Pancreas (tissue), 10 donors: ENCODE measurements around the gene S100A16. TPM values are rescaled to one million over a fixed set of nuclear protein-coding genes. Genes with fewer than 3 reads are reported as not detected.

Experiments
- ATAC-seq, 4 donors: fragments of 200-7000 bp; cut with Tn5 transposase; one replicate each; pipeline versions ENCODE4 v1.8.0 to v1.9.1; 2020; ENCODE audit warnings: mild to moderate bottlenecking in 4 of 4, moderate library complexity in 4 of 4
- DNase-seq, 6 donors: peaks; one replicate each; pipeline ENCODE4 v3.0.0-alpha.2; 2020
- FAIRE-seq: peaks from 2 replicates; lab custom pipeline; 2012; peaks lifted over from hg19 to GRCh38; lab: Jason Lieb, UNC
- H3K27ac ChIP-seq, 4 donors: fragments of 200-600 bp; sonication (generic); 1 replicate in 3 of 4; 2 replicates in 1 of 4; pipeline versions ENCODE4 v1.5.0 to v1.8.0; 2020
- H3K27me3 ChIP-seq, 4 donors: fragments of 200-600 bp; one replicate each; pipeline ENCODE4 v1.8.0; 2021
- H3K36me3 ChIP-seq, 3 donors: fragments of 200-600 bp; sonication (generic) in 1 of 3; one replicate each; pipeline versions ENCODE4 v1.5.0 to v1.8.0; 2020 to 2021
- H3K4me1 ChIP-seq, 3 donors: fragments of 200-600 bp; one replicate each; pipeline ENCODE4 v1.8.0; 2021
- H3K4me3 ChIP-seq, 4 donors: fragments of 200-600 bp; sonication (generic) in 2 of 4; one replicate each; pipeline versions ENCODE4 v1.5.0 to v1.8.0; 2020 to 2021
- H3K9me3 ChIP-seq, 4 donors: fragments of 200-600 bp; one replicate each; pipeline ENCODE4 v1.8.0; 2021
- WGBS, 2 donors: extraction: QIAGEN DNeasy Blood & Tissue Kit; methylation state at CpG; one replicate each; pipeline ENCODE4 v1.1.7; 2013; 5-methylcytosine and 5-hydroxymethylcytosine counted together
- intact Hi-C, 3 donors: fragments of 100-400 bp; cut with DNase I; formaldehyde crosslinking; loops; one replicate each; pipeline versions ENCODE4 v1.11.1 to v1.14.2; 2022
- polyA plus RNA-seq, 2 donors: library from polyadenylated mRNA; stranded (reverse); fragments of 200-250 nt; gene quantifications; one replicate each; pipeline ENCODE4 v1.2.3, GENCODE V29; 2013
- total RNA-seq, 6 donors: library from RNA; stranded (reverse); fragmentation: NEBNext Ultra II Directional in 4 of 6; extraction: Animal tissue kit (Norgen Biotek cat#: 25700) in 4 of 6; gene quantifications; one replicate each; pipeline versions ENCODE4 v1.2.1 to v1.2.4, GENCODE V29; 2021 to 2023
- TF ChIP-seq, protein P1 (sequence below), 4 donors: fragments of 200-600 bp; sonication (generic) in 3 of 4; IDR thresholded peaks; one replicate each; pipeline versions ENCODE4 v1.5.0 to v1.8.0; 2021; ENCODE audit warnings: antibody characterized with exemption in 4 of 4
- donor health status: healthy with polysubstance abuse.
- donor health status: DM: no; HTN: no; CAD: no; lungs with moderate emphysema.
- donor health status: DM: no; HTN: no; CAD: no.
- donor health status: control.
- donor health status: control.
- donor health status: Bipolar disorder and iron deficiency.
- donor health status: DM: yes; HTN: yes; CAD: no.
- donor health status: DM: no; HTN: no; CAD: no.
- donor health status: DM: no; HTN: no; CAD: no.
- donor health status: DM: yes; HTN: yes; CAD: no.

S100A16 gene
- total and polyA plus RNA-seq, 8 donors: 8.1 to 43.9 (median 21.4) TPM

GRCh38 chr1:153567621-153568366 lies 45.1 kb downstream of the S100A16 start:
- intact Hi-C loops: no loop called here
- WGBS, 2 donors: 76 to 83% methylated on average over 22 of the region's 22 CpGs
- peaks cover 0 to 24% (median 0%) of the 10 kb centered on the region in 3 donors for H3K4me1 ChIP-seq
- DNase-seq: peak in 1 of 6 donors; percentile 21
- no peaks in the 10 kb centered on the region for H3K27me3 ChIP-seq
- FAIRE-seq: no peak
- no peaks in the 10 kb centered on the region for H3K36me3 ChIP-seq
- ATAC-seq: peak in 1 of 4 donors; percentile 3
- peak overlapping the region in 2 of 4 donors; percentile 90 for H3K27ac ChIP-seq
- TF ChIP-seq, protein P1, sequence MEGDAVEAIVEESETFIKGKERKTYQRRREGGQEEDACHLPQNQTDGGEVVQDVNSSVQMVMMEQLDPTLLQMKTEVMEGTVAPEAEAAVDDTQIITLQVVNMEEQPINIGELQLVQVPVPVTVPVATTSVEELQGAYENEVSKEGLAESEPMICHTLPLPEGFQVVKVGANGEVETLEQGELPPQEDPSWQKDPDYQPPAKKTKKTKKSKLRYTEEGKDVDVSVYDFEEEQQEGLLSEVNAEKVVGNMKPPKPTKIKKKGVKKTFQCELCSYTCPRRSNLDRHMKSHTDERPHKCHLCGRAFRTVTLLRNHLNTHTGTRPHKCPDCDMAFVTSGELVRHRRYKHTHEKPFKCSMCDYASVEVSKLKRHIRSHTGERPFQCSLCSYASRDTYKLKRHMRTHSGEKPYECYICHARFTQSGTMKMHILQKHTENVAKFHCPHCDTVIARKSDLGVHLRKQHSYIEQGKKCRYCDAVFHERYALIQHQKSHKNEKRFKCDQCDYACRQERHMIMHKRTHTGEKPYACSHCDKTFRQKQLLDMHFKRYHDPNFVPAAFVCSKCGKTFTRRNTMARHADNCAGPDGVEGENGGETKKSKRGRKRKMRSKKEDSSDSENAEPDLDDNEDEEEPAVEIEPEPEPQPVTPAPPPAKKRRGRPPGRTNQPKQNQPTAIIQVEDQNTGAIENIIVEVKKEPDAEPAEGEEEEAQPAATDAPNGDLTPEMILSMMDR (IDR thresholded peaks at IDR 0.05): no peak
- H3K4me3 ChIP-seq: peak overlapping the region in 2 of 4 donors; percentile 21 to 30
- H3K9me3 ChIP-seq: no peaks in the 10 kb centered on the region

GRCh38 chr1:153566414-153567371 lies 46.2 kb downstream of the S100A16 start:
- FAIRE-seq (no peak), ATAC-seq (peak; percentile 88 to 93 (median 90)), DNase-seq (peak; percentile 79 to 95 (median 88))
- H3K36me3 ChIP-seq: no peaks in the 10 kb centered on the region
- intact Hi-C loops: no loop called here
- no peak overlapping the region for H3K4me3 ChIP-seq
- 60 to 63% methylated on average over 16 of the region's 16 CpGs for WGBS, 2 donors
- H3K27me3 ChIP-seq: no peaks in the 10 kb centered on the region
- TF ChIP-seq, protein P1 (IDR thresholded peaks at IDR 0.05): no peak
- peaks cover 0 to 24% (median 0%) of the 10 kb centered on the region in 3 donors for H3K4me1 ChIP-seq
- no peaks in the 10 kb centered on the region for H3K9me3 ChIP-seq
- H3K27ac ChIP-seq: peak overlapping the region; percentile 62 to 90 (median 78)

- H3K36me3 ChIP-seq: no peaks in the 10 kb centered on the region
- H3K4me1 ChIP-seq: peaks cover 0 to 24% (median 0%) of the 10 kb centered on the region in 3 donors
- H3K27me3 ChIP-seq: no peaks in the 10 kb centered on the region
- no peak within 1 kb of the TSS for H3K4me3 ChIP-seq
- no peaks in the 10 kb centered on the region for H3K9me3 ChIP-seq
- intact Hi-C loops: no loop called here
- WGBS, 2 donors: 65 to 73% methylated on average over 8 of the region's 8 CpGs
- peak within 1 kb of the TSS; percentile 62 to 90 (median 78) for H3K27ac ChIP-seq
- DNase-seq: peak in 3 of 6 donors; percentile 34 to 64 (median 41)
- FAIRE-seq: no peak
- peak; percentile 15 to 52 (median 24) for ATAC-seq
- TF ChIP-seq, protein P1 (IDR thresholded peaks at IDR 0.05): no peak
Observed at GRCh38 chr1:153565529-153566374, 47.2 kb downstream of the S100A16 start, which contains the start of gene S100A2. Gene S100A2 (minus strand): TSS chr1:153565844. CDS start chr1:153563877, 1,967 bp downstream.

GRCh38 chr1:153563991-153564390 lies 48.9 kb downstream of the S100A16 start:
- intact Hi-C loops: loop anchor here in 1 of 3 donors (5.0 kb wide), 1 partner anchor 52 kb away; no protein-coding TSS in a partner anchor
- no peaks in the 10 kb centered on the region for H3K9me3 ChIP-seq
- no peak overlapping the region for H3K27ac ChIP-seq
- no peaks in the 10 kb centered on the region for H3K27me3 ChIP-seq
- WGBS, 2 donors: 91% methylated on average over 7 of the region's 7 CpGs
- H3K4me3 ChIP-seq: no peak overlapping the region
- H3K4me1 ChIP-seq: peaks cover 0 to 24% (median 0%) of the 10 kb centered on the region in 3 donors
- H3K36me3 ChIP-seq: no peaks in the 10 kb centered on the region
- TF ChIP-seq, protein P1 (IDR thresholded peaks at IDR 0.05): no peak
- no peak for FAIRE-seq
- DNase-seq: no peak
- no peak for ATAC-seq
